Renal pelvis (tissue), 4 donors: ENCODE data around the gene SLC39A10. TPM values are rescaled to one million over a fixed set of nuclear protein-coding genes. Genes with fewer than 3 reads are reported as not detected.
A peak's percentile ranks its signal among the peaks of the same experiment; 100 is the strongest.

ENCODE experiments used
- DNase-seq: peaks from one replicate; pipeline ENCODE4 v3.0.0-alpha.2; 2013
- polyA plus RNA-seq, 3 donors: library from polyadenylated mRNA; unstranded; fragments of 120-200 nt; gene quantifications; one replicate each; pipeline ENCODE4 v1.2.1, GENCODE V29; 2013; ENCODE audit not compliant: insufficient read length in 3 of 3

The SLC39A10 gene
- polyA plus RNA-seq, 3 donors = 66.8 to 100 (median 88.0) TPM

DNA sequence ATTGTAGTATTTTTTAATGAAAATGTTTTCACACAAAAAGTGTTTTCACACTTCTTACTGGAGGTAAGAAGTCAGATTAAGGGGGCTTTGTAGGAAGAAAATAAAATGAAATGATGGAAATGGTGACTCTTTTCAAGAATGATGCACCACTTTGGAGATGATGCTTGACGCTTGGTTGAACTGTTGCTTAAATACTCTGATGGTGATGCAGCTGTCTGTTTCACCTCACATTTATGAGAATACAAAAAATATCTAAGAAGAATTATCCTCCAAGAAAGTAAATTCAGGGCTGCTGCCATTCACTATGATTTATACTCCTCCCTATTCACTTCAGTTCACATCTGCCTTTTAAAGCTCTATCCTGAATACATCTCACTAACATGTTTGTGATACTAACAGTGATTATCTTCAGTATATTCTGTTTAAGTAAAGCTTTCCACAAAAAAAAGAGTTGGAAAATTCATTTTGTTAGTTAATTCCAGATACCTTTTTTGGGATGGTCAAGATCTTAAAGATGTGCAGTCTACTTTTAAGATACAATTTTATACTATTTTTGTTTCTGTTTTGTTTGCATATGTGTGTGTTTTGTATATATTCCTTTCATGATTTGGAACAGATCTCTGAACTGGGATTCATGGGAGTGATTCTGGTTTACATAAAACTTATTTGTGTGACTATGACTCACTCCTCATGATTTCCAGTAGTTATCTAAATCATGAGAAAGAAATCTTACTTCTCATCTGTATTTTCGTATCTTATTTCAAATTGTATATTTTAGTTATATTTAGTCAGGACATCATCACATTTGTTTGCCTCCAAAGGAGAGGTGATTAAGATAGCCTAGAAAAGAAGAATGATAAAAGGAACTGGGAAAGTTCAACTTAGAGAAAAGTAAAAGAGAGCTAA lies 53.1 kb downstream of the SLC39A10 start:
- DNase-seq = no peak

DNA sequence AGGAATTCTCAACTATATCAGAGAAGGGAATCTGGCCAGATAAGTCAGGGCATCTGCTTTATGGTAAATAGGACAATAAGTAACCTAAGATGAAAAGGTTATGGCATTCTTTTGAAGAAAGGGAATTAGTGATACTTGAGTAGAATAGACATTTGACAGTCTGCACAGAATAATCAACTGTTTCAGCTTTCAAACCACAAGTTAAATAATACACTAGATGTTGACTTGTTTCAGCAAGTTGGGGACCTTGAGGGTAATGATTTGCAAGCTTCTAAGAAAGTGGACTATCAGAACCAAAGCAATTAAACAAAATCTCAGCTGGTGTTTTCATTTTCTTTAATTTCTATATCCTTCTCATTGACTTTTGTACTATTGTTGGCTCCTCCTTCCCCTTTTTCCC lies 54.5 kb downstream of the SLC39A10 start:
- DNase-seq = no peak

DNA sequence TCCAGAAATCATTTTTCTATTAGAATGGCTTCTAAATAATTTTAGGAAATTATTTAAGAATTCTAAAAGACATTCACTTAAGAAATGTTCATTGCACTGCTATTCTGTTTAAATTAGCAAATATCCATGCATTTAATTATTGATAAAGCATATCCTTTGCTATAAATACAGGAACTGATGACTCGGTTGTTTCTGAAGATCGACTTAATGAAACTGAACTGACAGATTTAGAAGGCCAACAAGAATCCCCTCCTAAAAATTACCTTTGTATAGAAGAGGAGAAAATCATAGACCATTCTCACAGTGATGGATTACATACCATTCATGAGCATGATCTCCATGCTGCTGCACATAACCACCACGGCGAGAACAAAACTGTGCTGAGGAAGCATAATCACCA lies 59.4 kb downstream of the SLC39A10 start:
- DNase-seq = no peak

DNA sequence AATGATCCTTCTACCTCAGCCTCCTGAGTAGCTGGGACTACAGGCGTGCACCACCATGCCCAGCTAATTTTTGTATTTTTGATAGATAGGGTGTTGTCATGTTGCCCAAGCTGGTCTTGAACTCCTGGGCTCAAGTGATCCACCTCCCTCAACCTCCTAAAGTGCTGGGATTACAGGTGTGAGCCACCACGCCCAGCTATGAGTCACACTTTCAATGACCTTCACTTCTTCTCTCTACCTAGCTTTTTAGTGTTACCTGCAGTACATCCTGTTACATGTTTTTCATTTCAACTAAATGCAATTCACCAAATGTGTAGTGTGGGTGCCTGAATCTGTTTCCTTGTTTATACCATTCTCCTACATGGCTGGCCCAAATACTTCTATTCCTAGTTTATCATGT lies 64.0 kb downstream of the SLC39A10 start:
- no peak for DNase-seq

DNA sequence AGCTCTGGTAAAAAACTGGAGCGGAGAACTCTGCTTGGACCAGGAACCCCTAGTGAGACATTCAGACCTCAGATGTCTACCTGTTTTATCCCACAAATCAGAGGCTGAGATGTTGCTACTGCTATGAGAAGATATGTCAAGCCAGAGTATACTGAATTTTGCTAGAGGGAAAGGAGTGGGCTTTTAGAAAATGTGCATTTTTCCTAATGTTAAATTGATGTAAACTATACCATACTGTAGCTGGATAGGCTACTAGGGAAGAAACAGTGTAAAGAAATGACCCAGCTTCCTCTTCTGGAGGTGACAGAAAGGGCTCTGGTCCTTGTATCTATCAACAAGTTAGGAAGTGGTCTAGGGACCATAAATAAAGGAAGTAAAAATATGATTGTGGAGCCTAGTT lies 65.0 kb downstream of the SLC39A10 start:
- DNase-seq = no peak

DNA sequence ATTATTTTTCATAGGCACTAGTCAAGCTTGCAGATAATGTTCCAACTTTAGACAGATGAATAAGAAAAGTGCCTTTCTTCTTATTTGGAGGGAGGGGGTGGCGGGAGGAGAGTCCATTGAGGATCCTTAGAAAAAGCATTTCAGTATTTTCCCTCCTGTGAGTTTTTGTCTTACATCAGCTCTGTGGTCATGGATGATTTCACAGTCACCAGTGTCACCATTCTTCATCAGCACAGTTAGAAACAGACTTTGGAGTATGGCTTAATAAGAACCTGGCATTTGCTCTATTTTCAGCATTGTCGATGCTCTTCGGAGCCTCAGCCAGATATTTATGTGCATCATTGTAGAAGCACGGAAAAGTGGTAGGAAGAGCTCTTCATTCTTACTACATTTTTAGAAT lies 70.1 kb downstream of the SLC39A10 start:
- DNase-seq = no peak

DNA sequence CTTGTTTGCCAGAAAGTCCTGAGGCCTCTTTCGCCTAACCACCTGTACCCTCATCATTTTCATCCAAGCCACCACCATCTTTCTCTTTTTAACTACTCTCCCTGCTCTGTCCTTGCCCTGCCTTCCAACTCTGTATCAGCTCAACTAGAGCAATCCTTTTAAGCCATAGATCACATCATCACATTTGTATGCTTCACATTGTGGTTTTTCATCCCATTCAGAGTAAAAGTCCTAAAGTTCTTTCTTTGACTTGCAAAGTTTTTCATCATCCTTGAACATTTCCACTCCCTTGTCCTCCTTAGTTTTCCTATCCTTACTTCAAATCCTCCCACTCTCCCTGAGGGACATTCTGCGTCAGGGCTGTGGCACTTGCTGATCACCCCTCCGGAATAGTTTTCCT lies 73.9 kb downstream of the SLC39A10 start:
- no peak for DNase-seq

DNA sequence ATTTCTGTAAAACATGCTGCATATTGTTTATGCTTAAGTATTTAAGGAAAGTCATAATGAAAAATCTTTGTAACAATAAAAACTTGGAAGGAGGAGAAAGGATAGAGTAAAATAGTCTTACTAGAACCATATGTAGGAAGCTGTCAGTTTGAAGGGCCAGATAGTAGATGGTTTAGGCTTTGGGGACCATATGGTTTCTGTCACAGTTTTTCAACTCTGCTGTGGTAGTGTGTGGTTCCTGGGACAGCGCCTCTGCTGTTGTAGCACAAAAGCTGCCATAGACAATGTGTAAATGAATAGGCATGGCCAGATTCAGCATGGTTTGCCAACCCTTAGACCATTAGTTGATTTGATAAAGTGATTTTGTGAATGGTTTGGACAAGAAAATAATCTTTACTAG lies 75.5 kb downstream of the SLC39A10 start:
- peak; percentile 47 for DNase-seq

DNA sequence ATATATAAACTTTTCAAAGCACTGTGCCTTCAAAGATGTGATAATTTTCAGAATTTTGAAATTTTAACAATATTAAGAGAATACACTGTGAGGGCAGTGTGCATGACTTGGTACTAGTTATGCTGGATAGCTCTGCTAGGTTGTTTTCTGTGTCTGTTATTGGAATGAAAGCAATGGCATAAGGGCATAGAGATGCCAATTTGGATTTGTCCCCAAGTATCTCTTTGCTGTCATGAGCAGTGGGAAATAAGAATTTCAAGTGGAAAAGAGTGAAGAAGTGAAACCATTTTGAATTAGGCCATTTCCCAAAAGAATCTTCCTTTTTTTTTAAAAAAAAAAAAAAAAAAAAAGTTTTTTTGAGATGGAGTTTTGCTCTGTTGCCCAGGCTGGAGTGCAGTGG lies 76.8 kb downstream of the SLC39A10 start:
- DNase-seq = no peak

DNA sequence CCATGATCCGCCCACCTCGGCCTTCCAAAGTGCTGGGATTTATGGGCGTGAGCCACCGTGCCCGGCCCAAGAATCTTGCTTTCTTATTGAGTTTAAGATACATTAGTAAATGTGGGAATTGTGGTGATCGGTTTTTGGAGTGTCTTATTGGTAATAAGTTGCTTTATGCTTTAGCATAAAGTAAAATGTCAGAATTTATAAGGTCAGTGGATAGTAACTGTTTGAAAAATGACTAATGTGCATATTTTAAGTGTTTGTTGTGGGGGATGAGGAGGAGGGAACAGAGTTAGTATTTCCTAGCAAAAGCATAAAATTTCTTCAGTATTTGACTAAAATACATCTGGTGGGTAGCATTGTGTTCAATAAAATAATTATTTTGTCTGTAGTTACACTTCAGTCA lies 77.4 kb downstream of the SLC39A10 start:
- no peak for DNase-seq

DNA sequence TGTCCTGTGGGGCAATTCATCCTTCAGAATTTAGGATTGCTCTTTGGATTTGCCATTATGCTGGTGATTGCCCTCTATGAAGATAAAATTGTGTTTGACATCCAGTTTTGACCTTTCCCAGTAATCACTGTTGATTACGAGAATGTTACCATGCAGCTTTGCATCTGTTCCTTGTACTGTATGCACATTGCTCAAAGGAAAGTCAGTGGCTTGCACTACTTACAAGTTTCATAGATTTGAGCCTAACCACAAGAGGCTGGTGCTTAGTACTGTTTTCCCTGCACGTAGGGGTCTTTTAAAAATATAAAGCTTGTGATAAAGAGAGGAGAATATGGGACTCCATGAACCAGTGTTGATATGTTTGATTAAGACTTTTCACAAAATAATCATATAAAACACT lies 77.9 kb downstream of the SLC39A10 start:
- no peak for DNase-seq

DNA sequence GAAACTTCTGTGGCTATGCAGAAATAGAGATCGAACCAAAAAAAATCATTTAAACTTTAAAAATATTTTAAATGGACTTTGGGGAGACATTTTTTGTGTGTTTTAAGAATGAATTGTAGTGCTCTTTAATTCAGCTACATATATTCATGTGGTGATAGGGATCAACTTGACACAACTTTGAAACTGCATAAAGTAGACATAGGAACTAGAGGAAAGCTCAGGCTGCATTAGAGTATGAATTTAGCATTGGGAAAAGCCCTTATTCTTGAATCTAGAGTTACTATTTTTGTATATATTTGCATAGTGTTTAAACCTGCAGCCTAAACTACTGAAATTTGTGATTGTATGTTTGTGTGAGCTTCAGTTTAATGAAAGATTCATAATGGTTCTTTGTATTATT lies 78.3 kb downstream of the SLC39A10 start:
- no peak for DNase-seq

DNA sequence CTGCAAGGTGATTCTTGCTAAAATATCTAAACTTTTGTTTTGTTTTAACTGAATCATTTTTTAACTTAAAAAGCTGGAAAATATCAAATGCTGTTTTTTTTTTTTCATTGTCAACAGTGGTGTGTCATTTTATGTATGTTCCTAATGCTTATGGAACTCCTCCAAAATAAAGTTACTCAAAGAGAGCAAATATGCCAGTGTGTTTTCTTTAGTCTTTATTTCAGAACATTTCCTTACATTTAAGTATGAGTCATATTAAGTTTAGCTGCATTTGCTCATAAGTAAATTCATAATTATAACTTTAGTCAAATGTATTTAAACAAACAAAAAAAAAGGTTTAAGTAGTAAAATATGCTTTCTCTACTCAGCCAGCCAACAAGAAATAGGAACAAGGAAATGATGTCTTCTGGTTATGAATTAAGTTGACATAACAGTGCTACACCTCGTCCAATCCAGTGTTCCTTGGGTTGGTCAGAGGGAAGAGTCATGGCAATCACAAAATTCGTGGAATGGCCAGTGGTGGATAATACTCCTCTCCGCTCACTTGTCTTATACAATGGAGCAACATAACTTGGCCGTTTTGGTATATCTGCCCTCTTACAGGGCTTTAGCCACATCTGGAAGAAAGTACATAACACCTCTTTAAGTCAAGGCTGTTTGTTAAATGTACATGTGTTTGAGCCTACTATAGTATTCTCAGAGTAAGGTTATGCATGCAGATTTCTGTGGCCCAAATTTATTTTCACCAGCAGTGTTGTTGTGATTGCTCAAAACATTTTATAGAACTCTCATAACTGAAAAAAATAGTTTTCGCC lies 80.7 kb downstream of the SLC39A10 start:
- peak; percentile 17 for DNase-seq

DNA sequence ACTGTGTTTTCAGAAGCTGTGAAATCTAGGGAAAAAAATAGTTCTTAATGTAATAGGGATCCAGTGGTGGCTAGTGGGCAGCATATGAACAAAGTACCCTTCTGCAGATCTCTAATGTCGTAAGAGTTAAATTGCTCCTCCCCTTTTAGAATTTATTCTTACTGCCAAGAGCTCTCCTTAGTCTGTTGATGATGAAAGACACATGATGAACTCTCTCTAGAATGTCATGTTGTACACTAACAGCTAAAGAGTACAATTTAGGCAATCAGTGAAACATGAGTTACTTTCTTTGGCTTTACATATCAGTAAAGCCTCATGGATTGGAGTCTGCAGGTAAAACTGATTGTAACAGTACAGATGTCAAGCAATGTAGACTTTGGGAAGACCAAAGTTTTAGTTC lies 84.2 kb downstream of the SLC39A10 start:
- no peak for DNase-seq

DNA sequence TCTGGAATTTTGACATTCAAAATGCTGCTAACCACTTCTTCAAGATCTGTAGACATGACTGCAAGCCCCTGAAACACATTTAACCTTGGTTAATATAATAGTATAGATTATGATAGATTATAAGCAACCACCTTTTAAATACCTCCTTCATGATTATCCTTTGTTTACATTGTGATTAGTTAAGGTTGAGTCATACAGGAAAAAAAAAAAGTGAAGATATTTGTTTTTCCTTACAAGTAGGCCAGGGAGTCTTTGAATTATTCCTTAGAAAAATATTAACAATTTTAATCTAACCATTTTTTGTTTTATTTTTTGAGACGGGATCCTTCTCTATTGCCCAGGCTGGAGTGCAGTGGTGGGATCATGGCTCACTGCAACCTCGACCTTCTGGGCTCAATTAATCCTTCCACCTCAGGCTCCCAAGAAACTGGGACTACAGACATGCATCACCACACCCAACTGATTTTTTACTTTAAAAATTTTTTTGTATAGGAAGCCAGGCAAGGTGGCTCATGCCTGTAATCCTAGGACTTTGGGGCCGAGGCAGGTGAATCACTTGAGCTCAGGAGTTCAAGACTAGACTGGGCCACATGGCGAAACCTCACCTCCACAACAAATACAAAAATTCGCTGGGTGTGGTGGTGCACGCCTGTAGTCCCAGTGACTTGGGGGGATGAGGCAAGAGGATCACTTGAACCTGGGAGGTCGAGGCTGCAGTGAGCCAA lies 99.4 kb downstream of the SLC39A10 start:
- DNase-seq = no peak

DNA sequence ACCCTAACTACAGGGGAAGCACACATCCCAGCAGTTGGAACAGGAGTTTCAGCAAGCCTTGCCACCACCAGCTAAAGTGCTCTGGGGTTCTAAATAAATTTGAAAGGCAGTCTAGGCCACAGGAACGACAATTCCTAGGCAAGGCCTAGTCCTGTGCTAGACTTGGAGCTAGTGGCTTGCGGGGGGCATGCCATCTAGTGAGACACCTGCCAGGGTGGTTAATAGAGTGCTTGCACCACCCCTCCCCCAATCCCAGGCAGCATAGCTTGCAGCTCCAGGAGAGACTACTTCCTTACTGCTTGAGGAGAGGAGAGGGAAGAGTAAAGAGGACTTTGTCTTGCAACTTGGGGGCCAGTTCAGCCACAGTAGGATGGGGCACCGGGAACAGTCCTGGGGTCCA lies 101.8 kb downstream of the SLC39A10 start:
- no peak for DNase-seq

DNA sequence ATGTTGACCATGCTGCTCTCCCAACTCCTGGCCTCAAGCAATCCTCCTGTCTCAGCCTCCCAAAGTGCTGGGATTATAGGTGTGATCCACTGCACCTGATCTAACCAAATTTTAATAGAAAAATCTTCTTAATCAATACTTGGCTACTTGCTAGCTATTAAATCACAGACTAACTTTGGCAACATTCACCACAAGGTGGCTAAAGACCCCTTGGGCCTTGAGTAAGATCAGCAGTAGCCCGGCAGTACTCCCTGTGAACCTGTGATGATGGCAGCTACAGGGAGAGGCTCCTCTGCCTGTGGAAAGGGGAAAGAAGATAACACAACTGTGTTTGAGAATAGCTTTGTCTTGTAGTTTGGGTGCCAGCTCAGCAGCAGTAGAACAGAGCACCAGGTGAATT lies 102.9 kb downstream of the SLC39A10 start:
- DNase-seq = no peak

DNA sequence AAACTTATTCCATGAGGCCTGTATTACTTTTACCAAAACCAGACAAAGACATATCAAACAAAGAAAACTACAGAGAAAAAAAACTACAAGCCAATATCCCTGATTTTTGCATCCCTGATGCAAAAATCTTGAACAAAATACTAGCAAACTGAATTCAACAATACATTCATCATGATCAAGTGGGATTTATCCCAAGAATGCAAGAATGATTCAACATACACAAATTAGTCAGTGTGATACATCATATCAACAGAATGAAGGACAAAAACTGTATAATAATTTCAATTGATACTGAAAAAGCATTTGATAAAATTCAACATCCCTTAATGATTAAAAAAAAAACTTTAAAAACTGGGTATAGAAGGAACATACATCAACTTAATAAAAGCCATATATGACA lies 106.8 kb downstream of the SLC39A10 start:
- no peak for DNase-seq

DNA sequence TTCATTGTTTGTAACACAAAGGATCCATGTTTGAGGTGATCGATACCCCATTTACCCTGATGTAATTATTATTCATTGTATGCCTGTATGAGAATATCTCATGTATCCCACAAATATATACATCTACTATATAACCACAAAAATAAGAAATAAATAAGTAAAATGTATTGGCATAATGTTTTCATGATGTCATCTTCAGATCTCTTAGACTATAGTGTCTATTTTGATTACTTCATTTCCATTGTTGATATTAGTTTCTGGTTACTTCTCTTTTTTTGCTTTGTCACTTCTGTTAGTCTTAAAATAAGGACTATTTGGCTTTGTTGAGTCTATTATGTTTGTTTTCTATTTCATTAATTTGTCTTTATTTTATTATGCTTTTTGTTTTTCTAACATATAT lies 109.7 kb downstream of the SLC39A10 start:
- no peak for DNase-seq

DNA sequence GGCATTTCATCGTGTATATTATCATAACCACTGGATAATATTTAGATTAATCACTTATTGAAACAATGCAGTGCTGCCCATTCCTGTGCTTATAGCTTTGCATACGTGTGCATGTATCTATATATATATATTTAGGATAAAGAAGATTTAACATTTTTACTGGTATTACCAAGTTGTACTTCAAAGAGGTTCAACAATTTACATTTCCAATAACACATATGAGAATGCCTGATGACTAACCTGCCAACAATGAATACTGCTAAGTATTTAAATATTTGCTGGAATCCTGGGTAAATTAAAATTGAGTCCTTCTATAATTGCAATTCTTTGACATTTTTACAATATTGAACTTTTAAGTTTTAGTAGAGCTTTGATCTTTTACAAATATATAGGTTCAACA lies 111.4 kb downstream of the SLC39A10 start:
- no peak for DNase-seq

DNA sequence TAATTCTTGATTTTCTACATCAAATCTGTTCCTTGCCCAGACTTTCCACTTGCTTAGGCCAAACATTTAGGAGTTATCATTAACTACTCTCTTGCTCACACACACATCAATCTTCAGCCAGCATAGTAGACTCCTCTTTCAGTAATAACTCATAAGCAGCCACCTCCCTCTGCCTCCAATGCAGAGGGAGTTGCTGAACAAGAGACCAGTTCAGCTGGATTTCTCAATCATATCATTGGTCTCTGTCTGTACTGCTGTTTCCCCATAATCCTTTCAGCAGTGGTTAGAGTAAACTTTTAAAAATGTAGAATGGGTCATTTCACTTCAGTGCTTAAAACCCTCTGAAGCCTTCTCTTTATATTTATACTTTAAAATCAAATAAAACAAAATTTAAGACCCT lies 112.9 kb downstream of the SLC39A10 start:
- no peak for DNase-seq

DNA sequence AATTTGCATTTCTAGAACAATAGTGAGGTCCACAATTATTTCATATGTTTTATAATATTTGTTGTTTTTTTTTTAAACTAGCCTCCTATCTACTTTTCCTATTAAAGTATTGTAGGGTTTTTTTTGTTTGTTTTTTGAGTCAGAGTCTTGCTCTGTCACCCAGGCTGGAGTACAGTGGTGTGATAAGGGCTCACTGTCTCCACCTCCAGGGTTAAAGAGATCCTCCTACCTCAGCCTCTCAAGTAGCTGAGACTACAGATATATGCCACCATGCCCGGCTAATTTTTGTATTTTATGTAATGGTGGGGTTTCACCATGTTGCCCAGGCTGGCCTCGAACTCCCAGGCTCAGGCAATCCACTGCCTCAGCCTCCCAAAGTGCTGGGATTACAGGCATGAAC lies 122.5 kb downstream of the SLC39A10 start:
- no peak for DNase-seq

DNA sequence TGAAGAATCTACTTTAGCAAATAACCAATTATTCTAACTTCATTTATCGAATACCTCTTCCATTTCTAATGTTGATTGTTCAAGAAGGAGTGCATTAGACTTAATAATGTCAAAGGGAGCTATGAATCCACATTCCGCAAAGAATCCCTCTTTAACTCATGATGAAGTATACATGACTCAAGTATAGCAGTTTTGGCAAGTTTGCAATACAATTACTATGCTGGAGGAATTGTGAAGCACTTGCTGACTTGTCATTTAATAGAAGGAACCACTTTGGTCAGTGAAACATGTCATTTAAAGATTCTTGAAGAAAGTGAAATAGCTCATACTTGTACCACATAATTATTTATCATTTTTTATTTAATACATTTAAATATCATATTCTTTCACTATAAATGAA lies 125.1 kb downstream of the SLC39A10 start:
- no peak for DNase-seq
